GM19043 (cell line): ENCODE results near the gene SPON2.

Source experiments
- ATAC-seq: cut with Tn5 transposase; IDR thresholded peaks from one replicate; pipeline ENCODE4 v1.9.1; 2021; ENCODE audit warnings: low read depth; ENCODE audit not compliant: unreplicated experiment

The SPON2 gene

GRCh38 chr4:1172228-1172851 lies at the start of gene SPON2:
Gene SPON2 (minus strand): TSS chr4:1172583.
- no peak for ATAC-seq

DNA sequence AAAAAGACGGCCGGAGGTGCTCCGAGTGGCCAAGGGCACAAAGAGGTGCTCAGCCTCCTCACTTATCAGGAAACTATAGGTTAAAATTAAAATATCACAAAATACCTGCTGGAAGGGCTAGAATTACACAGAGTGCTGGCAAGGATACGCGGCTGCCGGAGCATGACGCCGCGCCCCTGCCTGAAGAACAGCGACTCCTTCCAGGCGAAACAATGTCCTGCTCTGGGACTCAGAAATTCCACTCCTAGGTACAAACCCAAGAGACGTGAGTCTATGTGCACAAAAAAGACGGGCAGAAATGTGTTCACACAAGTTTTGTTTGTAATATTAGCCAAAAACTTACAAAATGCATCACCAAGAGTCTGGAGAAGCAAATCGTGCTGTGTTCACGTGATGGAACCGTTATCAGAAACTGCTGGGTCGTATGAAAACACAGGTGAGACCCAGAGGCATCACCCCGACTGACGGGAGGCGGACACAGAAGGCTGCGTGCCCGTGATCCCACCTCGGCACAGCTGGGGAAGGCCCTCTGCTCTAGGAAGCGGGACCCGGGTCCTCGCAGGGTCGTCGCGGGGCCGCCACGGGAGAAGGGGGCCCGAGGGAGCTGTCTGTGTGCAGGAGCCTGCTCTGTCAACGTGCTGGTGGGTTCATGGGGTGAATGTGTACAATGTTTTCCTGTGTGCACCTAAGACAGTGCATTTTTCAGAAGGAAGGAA lies 48.9 kb upstream of the SPON2 start:
- ATAC-seq, result no peak

DNA sequence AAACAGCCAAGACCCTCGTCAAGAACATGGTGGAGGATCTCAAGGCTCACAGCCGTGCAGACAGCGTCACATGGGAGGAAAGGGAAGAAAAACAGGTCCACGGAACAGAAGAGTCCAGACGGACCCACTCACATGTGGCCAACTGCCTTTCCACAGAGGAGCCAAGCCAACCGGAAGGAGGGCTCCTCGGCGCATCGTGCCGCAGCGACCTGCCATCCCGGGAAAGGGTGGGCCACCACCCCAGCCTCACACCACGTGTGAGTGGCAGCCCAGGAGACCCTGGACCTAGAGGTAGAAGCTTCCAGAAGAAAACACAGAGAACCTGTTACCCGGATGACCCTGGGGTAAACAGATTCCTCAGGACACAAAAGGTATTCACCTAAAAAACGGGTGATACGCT lies 48.2 kb upstream of the SPON2 start:
- ATAC-seq, result no peak

- no peak for ATAC-seq
These were observed 47.2 kb upstream of the SPON2 start for GRCh38 chr4:1219566-1219950.

GRCh38 chr4:1218634-1219565 lies 46.5 kb upstream of the SPON2 start:
- peak; percentile 70 for ATAC-seq

DNA sequence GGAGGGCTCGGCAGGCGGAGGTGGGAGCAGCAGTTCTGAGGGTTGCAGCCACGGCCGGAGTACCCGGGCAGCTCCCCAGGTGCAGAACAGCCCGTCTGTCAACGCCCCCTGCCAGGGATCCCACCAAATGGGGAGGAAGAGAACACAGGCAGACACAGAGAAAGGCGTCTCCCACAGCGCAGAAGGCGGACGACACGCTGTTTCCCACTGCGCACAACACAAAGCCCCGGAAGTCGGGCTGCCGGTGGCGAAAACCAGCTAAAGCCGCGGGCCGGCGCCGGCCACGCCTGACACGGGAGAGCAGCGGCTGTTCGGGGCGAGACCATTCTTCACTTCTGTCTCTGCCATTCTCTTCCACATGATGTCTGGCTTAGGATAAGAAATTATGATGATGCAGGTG lies 45.0 kb upstream of the SPON2 start:
- ATAC-seq, result no peak

DNA sequence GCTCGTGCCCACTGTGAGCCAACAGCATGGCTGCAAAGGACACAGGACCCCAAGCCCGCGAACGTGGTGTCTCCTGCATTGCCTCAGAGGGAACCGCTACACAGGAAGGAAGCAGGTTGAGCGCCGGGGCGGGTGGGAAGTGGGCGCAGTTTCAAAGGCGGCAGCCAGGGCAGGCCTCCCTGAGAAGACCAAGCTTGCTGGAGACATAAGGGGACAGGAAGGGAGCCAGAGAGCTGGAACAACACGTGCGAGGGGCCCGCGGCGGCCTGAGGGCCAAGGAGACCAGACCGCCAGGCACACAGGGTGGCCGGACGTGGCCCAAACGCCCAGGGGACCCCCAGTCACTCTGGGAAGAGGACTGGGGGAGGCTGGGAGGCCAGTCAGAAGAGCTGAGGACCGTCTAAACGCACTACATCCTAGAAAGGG lies 44.5 kb upstream of the SPON2 start:
- ATAC-seq, result no peak

DNA sequence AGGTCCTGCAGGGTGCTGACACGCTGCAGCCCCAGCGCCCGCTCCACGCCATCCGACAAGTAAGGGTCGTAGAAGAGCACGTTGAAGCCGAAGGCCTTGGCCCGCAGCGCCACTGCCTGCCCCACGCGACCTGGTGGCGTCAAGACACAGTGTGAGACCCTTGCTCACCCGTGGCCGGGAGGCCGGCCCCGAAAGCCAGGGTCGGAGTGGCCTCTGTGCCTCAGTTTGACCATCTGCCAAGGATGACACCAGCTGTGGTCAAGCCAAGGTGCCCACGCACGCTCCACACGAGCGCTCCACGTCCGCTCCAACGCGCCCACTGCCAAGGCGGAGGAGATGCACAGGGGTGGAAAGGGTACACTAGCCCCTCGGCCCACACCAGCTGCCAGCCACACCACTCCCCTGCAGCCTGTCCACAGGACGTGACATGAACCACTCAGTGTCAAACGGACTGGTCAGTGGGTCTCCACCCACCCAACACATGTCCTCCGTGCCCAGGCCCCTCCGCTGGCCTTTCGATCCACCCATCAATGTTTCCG lies 43.8 kb upstream of the SPON2 start:
- no peak for ATAC-seq

DNA sequence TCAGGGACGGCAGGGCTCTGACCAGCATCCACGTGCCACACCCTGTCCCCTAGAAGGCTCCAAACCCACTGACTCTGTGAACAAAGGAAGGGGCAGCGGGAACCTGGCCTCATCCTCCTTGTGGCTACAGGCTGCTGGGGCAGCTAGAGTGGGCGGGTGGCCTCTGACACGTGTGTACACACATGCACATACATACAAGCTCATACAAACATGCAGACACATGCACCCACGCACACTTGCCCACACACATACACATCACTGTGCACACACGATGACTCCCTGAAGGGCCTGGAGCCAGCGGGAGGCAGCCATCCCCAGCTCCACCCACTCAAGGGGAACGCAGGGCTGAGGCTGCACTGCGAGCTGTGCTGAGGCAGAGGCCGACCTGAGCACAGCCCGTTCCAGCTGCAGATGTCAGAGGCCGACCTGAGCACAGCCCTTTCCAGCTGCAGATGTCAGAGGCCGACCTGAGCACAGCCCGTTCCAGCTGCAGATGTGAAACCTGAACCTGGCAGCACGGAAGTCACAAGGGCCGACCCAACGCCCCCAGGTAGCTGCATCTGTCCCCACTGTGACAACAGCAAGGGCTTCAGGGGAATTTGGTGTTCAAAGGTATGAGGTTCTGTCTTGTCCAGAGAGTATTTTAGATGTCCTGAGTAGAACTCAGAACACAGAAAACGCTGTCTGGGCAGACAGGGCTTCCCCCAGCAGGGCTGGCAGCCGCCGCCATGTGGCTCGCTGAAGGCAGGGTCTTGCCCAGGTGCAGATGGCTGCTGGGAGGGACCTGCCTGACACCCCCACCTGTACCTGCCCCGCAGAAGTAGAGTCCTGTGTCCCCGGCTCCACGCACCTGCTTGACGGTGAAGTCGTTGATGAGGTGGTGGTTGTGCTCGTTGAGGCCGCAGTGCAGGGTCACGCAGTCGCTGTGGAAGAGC lies 43.0 kb upstream of the SPON2 start:
- ATAC-seq, result no peak

- no peak for ATAC-seq
These were observed 42.0 kb upstream of the SPON2 start for GRCh38 chr4:1214101-1215095.

DNA sequence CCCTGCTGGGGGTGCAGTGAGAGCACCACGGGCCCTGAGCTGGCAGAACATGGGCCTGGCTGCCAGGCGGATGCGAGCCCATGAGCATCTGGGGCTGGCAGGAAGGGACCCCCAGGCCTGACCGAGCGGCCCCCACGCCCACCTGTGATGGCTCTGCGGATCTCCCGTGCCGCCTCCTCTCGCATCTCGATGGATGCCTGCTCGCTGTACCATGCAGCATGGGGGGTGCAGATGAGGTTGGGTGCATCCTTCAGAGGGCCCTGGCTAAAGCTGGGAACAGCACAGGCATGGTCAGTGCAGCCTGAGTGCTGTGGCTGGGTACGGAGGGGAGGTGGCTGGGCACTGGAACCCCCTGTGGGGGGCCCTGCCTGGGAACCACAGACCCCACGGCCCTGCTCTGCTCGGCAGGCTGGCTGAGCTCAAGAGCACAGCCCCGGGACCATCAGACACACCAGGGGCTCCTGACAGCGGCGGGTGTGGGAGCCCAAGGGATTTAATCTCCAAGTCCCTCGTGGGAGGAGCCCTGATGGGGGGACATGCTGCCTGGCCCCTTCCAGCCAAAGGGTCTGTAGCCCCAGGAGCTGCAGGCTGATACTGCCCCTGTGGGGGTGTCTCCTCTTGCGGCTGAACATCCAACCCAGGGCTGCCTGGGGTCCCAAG lies 41.1 kb upstream of the SPON2 start:
- ATAC-seq, result no peak

GRCh38 chr4:1212546-1213335 lies 40.4 kb upstream of the SPON2 start:
- ATAC-seq, result no peak

DNA sequence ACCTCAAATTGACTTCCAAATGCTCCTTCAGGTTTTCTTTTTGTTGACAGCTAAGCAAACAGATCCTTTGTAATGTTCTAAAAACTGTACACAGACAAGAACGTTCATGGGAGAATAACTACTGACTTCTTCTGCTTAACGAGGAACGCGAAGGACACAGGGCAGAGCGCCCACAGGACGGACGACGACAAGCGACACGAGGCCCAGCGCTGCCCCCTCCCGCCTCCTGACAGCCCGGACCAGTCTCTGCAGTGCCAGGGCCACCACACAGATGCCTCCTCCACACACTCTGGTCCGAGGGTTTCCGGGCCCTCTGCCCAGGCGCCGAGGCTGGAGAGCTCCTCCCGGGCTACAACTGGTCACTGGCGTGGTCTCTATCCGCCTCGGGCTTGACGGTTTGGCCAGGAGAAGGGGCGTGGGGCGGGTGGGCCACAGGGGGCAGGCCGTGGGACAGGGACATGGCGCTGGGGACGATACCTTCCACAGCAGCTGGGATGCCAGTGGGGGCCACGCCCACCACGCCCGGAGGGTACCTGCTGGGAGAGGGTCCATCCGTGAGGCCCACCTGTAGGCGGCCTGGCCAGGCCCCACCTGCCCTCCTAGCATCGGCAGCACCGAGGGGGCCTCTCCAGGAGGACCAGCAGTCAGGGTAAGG lies 39.6 kb upstream of the SPON2 start:
- ATAC-seq, result no peak

GRCh38 chr4:1211371-1211770 lies 39.0 kb upstream of the SPON2 start:
- no peak for ATAC-seq

DNA sequence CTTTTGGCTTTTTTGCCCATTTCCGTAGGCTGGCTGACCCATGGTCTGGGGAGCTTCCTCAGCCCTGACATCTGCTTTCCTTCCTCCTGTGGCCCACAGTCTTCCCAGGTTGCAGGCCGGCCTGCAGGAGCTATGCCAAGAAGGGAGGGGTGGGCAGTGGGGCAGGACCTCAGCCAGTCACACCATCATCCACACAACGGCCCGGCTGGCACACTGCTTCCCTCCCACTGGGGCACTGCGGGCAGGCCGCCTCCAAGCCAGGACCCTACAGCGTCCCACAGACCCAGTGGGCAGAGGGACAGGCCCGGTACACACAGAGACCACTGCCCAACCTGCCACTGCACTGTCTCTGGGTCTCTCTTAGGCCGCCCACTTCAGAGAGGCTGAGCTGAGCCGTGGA lies 38.6 kb upstream of the SPON2 start:
- ATAC-seq, result no peak

GRCh38 chr4:1210241-1210841 lies 38.0 kb upstream of the SPON2 start:
- ATAC-seq, result no peak

GRCh38 chr4:1209821-1210220 lies 37.4 kb upstream of the SPON2 start:
- ATAC-seq, result no peak
